BLaER1 treated with 17β-estradiol and CSF1 and Interleukin-3, amounts not matched to agents 10 nM and 100 nM (cell line): Measurements from ENCODE around the gene BHLHA15.

Experiments
- H3K27ac ChIP-seq, 11 experiments: shearing (Covaris generic); formaldehyde crosslinking; 2 replicates each; pipeline ENCODE4 v1.8.1; 2022
- H3K27me3 ChIP-seq, 11 experiments: shearing (Covaris generic); formaldehyde crosslinking; 2 replicates each; pipeline ENCODE4 v1.8.1; 2022
- H3K36me3 ChIP-seq, 11 experiments: shearing (Covaris generic); formaldehyde crosslinking; 2 replicates each; pipeline ENCODE4 v1.8.1; 2022
- H3K4me1 ChIP-seq, 10 experiments: shearing (Covaris generic); formaldehyde crosslinking; 2 replicates each; pipeline ENCODE4 v1.8.1; 2022
- H3K4me2 ChIP-seq, 11 experiments: shearing (Covaris generic); formaldehyde crosslinking; 2 replicates each; pipeline ENCODE4 v1.8.1; 2022
- H3K4me3 ChIP-seq, 10 experiments: shearing (Covaris generic); formaldehyde crosslinking; 2 replicates each; pipeline ENCODE4 v1.8.1; 2022
- H3K9ac ChIP-seq, 11 experiments: shearing (Covaris generic); formaldehyde crosslinking; 2 replicates each; pipeline ENCODE4 v1.8.1; 2022
- H3K9me3 ChIP-seq, 11 experiments: shearing (Covaris generic); formaldehyde crosslinking; replicated peaks in 1 of 11; 2 replicates each; pipeline ENCODE4 v1.8.1; 2022
- H4K20me1 ChIP-seq, 11 experiments: shearing (Covaris generic); formaldehyde crosslinking; 2 replicates each; pipeline ENCODE4 v1.8.1; 2022
- Cebpa-rat ChIP-seq, 11 experiments: shearing (Covaris generic); IDR thresholded peaks; 2 replicates each; pipeline ENCODE4 v1.8.1; 2022

Gene BHLHA15

DNA sequence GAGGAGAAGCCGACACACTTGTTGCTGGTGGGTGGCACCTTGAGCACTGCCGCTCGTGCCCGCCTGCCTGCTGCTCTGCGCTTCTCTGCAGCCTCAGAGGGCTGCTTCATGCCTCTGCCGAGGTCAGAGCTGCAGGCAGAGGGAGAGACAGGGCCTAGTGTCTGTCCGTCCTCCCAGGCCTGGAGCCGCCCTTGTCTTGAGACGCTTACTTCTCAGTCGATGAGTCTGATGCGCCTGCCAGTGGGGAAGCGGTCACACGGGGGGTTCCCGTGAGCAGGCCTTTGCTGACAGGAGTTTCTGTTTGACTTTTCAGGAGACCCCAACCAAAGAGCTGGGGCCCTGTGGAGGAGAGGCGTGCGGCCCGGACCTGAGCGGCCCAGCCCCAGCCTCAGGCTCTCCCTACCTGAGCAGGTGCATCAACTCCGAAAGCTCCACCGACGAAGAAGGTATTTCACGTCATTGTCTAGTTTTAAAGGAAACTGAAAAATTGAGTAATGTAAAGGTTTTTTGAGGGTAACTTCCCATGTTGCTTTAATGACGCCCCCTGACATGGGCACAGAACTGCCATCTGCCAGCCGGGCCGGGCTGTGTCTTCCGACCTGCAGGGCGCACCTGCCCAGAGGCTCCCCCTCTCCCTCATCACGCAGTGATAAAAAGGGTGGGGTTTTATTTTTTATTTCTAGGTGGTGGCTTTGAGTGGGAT is 7.8 kb upstream of the BHLHA15 start:
- peaks cover 9 to 83% (median 66%) of the 10 kb centered on the region in 11 experiments; a peak in 21 of 22 replicates for H4K20me1 ChIP-seq
- H3K4me1 ChIP-seq = peaks cover 23 to 47% (median 42%) of the 10 kb centered on the region in 10 experiments
- peak overlapping the region in 8 of 11 experiments; percentile 8 to 54 (median 41); a peak in 6 of 22 replicates for H3K9ac ChIP-seq
- H3K27ac ChIP-seq = peak overlapping the region in 7 of 11 experiments; percentile 13 to 59 (median 34); a peak in 10 of 22 replicates
- TF ChIP-seq Cebpa-rat (IDR thresholded peaks at IDR 0.05) = no peak
- peaks cover 0 to 5% (median 3%) of the 10 kb centered on the region in 11 experiments; a peak in 13 of 22 replicates for H3K9me3 ChIP-seq
- no peak overlapping the region for H3K4me3 ChIP-seq
- peaks cover 24 to 60% (median 51%) of the 10 kb centered on the region in 11 experiments for H3K36me3 ChIP-seq
- peak overlapping the region; percentile 56 to 95 (median 79) for H3K4me2 ChIP-seq
- H3K27me3 ChIP-seq = 0 out of 22 replicates have a peak, but pooled peaks cover 0 to 7% (median 0%) of the 10 kb centered on the region in 11 experiments

DNA sequence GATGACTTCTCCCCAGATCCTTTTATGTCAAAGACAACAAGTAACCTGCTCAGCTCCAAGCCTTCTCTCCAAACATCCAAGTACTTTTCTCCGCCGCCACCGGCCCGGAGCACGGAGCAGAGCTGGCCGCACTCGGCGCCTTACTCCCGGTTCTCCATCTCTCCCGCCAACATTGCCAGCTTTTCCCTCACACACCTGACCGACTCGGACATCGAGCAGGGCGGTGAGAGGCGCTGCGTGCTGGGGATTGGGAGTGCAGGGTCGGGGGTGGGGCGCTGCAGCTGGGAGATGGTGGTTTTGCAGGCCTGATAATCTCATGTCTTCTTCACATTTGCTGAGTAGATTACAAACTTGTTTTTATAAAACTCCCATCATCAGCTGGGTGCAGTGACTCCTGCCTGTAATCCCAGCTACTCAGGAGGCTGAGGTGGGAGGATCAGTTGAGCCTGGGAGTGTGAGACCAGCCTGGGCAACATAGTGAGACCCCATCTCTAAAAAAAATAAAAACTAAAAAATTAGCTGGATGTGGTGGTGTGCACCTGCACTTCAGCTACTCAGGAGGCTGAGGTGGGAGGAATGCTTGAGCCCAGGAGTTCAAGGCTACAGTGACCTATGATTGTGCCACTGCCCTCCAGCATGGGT is 7.2 kb upstream of the BHLHA15 start:
- Histone ChIP-seq H3K9ac (no peak overlapping the region), H3K4me1 (peaks cover 21 to 47% (median 42%) of the 10 kb centered on the region in 10 experiments), H3K4me3 (no peak overlapping the region), H3K27me3 (0 out of 22 replicates have a peak, but pooled peaks cover 0 to 7% (median 0%) of the 10 kb centered on the region in 11 experiments), H3K4me2 (peak overlapping the region in 4 of 11 experiments; percentile 84 to 95 (median 88); a peak in 4 of 22 replicates), H3K27ac (no peak overlapping the region), H3K9me3 (0 out of 22 replicates have a peak, but pooled peaks cover 0 to under 1% (median 0%) of the 10 kb centered on the region in 11 experiments), H4K20me1 (peaks cover 9 to 87% (median 64%) of the 10 kb centered on the region in 11 experiments; a peak in 21 of 22 replicates), H3K36me3 (peaks cover 24 to 59% (median 50%) of the 10 kb centered on the region in 11 experiments)
- TF ChIP-seq Cebpa-rat (IDR thresholded peaks at IDR 0.05) = no peak

DNA sequence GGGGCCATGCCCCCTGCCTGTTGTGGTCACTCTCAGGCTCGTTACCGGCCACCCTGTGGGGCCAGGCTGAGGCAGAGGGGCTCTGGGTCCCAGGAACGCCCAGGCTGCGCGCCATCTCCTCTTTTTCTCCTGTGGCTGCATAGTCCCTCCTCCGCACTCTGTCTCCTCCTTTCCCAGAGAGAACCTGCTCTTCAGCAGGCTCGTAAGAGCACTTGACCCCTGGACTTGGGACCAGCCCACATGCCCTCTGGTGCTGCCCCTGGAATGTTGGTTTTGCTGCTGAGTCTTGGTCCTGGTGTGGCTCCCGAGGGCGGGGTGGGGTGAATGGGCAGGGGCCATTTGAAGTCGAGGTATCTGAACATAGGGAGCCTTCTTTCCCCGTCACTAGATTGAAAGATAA is 6.6 kb upstream of the BHLHA15 start:
- Histone ChIP-seq H3K27ac (no peak overlapping the region), H3K36me3 (peaks cover 24 to 56% (median 49%) of the 10 kb centered on the region in 11 experiments), H4K20me1 (peaks cover 9 to 87% (median 62%) of the 10 kb centered on the region in 11 experiments; a peak in 21 of 22 replicates), H3K9me3 (no peaks in the 10 kb centered on the region), H3K4me1 (peaks cover 16 to 47% (median 42%) of the 10 kb centered on the region in 10 experiments), H3K9ac (no peak overlapping the region), H3K4me3 (no peak overlapping the region), H3K4me2 (no peak overlapping the region), H3K27me3 (0 out of 22 replicates have a peak, but pooled peaks cover 0 to 7% (median 0%) of the 10 kb centered on the region in 11 experiments)
- no peak for TF ChIP-seq Cebpa-rat (IDR thresholded peaks at IDR 0.05)

DNA sequence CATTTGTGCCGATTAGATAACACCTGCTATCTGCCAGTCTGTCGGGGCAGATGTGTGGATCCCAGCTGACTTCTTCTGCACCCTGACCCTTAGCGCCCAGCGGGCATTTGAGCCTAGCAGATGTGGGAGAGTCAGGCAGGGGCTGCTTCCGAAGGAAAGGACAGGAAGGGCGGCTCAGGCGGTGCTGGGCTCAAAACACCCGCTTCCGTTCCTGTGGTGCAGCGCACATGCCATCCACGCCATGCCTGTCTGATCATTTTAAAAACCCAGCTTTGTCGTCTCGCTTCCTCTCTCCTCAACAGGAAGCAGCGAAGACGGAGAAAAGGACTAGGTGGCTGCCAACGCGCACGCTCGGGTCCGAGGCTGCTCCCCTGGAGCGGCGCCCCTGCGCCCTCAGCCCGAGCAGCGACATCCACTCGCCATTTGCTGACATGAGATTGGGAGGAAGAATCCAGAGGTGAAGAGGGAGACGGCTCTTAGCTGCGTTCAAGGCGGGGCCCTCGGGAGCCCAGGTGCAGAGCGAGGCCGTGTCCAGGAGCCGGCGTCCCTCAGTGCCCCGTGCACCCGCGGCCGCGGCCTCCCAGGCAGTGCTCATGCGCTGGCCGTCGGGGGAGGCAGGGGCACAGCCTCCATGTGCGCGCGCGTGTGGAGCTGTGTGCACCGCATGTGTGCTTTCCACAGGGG is 5.9 kb upstream of the BHLHA15 start:
- H3K4me3 ChIP-seq = no peak overlapping the region
- H3K9me3 ChIP-seq = no peaks in the 10 kb centered on the region
- peaks cover 0 to 7% (median 0%) of the 10 kb centered on the region in 11 experiments; a peak in 1 of 22 replicates for H3K27me3 ChIP-seq
- peaks cover 9 to 90% (median 58%) of the 10 kb centered on the region in 11 experiments; a peak in 21 of 22 replicates for H4K20me1 ChIP-seq
- no peak for TF ChIP-seq Cebpa-rat (IDR thresholded peaks at IDR 0.05)
- no peak overlapping the region for H3K27ac ChIP-seq
- H3K4me1 ChIP-seq = peaks cover 16 to 43% (median 37%) of the 10 kb centered on the region in 10 experiments
- H3K4me2 ChIP-seq = no peak overlapping the region
- H3K9ac ChIP-seq = no peak overlapping the region
- H3K36me3 ChIP-seq = peaks cover 24 to 56% (median 49%) of the 10 kb centered on the region in 11 experiments

DNA sequence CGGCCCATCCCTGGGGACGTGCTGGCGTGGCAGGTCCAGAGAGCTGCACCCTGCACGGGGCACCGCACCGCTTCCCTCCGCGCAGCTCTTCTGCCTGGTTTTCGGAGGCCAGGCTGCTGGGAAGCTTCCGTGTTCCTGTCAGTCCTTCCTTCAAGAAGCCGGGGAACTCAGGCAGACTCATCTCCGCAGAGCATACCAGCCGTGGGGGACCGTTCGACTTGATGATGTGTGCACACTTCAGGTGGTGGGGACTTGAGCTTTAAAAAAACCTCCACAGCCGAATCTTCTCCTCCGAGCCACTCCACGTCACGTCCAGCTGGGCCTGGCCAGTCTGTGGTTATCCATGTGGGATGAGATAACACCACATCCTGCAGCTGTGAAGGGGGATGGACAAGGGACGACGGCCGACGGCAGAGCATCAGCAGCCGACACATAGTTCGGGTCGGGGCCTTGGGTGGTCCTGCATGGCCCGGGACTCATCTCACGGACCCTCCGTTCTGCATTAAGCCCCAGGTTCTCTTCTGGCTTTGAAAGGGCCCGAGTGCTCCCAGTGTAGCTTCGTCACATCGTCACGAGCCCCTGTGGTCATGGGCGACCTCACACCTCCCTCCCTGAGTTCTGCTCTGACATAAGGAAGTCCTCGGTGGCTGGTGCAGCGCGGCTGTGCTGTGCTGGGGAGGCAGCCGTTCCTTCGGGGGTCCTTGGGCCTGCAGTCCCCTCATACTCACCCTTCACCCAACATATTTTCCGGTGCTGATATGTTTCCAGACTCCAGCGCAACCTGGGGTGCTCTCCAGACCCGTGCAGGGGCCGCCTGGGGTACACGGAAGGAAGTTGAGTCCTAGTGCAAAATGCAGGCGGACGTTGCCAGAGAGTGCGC is 4.5 kb upstream of the BHLHA15 start:
- Histone ChIP-seq H3K27me3 (peaks cover 0 to 10% (median 0%) of the 10 kb centered on the region in 11 experiments; a peak in 5 of 22 replicates), H3K4me2 (no peak overlapping the region), H3K9me3 (no peaks in the 10 kb centered on the region), H3K4me3 (no peak overlapping the region), H4K20me1 (peaks cover 9 to 76% (median 44%) of the 10 kb centered on the region in 11 experiments; a peak in 21 of 22 replicates), H3K9ac (no peak overlapping the region), H3K27ac (no peak overlapping the region), H3K36me3 (peaks cover 24 to 56% (median 49%) of the 10 kb centered on the region in 11 experiments), H3K4me1 (peaks cover 14 to 32% (median 25%) of the 10 kb centered on the region in 10 experiments)
- TF ChIP-seq Cebpa-rat (IDR thresholded peaks at IDR 0.05) = no peak

DNA sequence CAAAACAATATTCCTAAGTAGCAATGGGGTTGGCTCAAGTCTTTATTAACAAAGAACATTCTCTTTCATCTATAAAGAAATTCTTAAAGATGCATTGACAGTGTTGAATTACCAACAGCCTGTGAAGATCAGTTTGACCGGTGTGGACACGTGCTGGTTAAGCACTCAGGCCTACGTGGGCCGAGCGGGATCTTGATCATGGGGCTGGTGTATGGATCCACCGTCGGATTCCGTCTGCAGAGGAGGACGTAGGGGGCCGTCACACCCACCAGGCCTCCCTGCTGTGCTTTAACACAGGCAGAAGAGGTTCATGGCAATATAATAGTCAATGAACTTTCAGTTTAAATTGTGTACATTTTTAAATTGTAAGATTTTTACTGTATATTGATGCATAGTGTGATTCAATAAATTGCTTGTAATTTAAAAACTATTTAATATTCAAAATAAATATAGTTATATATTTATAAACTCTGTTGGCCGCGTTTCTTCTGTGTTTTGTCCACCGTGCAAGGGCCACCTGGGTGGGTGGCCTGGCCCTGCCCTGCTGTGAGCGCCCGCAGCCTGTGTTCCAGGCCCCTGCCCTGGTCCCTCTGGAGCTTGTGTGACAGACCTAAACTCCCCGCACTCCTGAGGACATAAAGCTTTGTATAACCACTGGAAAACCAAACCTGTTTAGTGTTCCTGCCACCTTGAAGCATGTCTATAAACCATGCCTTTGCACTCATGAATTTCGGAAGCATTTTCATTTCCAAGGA is 1.9 kb upstream of the BHLHA15 start:
- H3K36me3 ChIP-seq = peaks cover 19 to 43% (median 36%) of the 10 kb centered on the region in 11 experiments
- TF ChIP-seq Cebpa-rat (IDR thresholded peaks at IDR 0.05) = no peak
- no peak overlapping the region for H3K4me2 ChIP-seq
- H3K9me3 ChIP-seq = no peaks in the 10 kb centered on the region
- H3K27me3 ChIP-seq = peaks cover 0 to 15% (median 0%) of the 10 kb centered on the region in 11 experiments; a peak in 5 of 22 replicates
- no peak overlapping the region for H3K27ac ChIP-seq
- peaks cover 0 to 13% (median 4%) of the 10 kb centered on the region in 10 experiments; a peak in 9 of 20 replicates for H3K4me1 ChIP-seq
- no peak overlapping the region for H3K4me3 ChIP-seq
- no peak overlapping the region for H3K9ac ChIP-seq
- H4K20me1 ChIP-seq = peaks cover 0 to 75% (median 17%) of the 10 kb centered on the region in 11 experiments; a peak in 16 of 22 replicates

DNA sequence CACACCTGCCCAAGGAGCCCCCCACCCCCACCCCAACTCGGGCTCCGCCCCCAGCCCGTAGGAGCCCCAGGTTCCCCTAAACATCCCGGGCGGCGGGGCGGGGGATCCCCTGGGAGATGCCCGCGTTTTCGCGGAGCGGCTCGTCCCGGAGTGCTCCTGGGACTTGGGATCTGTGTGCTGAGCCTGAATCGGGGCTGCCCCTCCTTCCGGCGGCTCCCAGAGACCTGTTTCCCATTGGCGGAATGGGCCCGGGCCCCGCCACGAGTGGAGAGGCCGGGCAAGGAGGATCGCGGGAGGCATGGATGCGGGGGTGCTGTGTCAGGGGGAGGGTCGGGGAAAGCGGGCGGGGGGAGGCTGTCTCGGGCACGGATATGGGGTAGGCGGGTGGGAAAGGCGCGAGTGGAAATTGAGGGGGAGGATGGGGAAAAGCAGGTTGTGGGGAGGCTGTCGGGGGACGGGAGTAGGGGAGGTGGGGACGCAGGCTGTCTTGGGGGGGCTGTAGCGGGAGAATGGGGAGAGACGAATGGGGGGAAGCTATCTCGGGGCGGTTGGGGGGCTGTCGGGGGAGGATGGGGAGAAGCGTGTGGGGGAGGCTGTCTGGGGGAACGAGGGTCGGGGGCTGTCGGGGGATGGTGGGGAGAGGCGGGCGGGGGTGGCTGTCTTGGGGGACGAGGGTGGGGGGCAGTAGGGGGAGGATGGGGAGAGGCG is 572 bp upstream of the BHLHA15 start:
- Histone ChIP-seq H3K27ac (no peak overlapping the region), H3K4me3 (no peak overlapping the region), H3K4me2 (peak overlapping the region in 2 of 11 experiments; percentile 19 to 44; a peak in 2 of 22 replicates), H3K9me3 (no peaks in the 10 kb centered on the region), H3K36me3 (peaks cover 17 to 31% (median 23%) of the 10 kb centered on the region in 11 experiments), H3K27me3 (peaks cover 0 to 15% (median 0%) of the 10 kb centered on the region in 11 experiments; a peak in 5 of 22 replicates), H3K9ac (no peak overlapping the region), H3K4me1 (peaks cover 0 to 13% (median 4%) of the 10 kb centered on the region in 10 experiments; a peak in 9 of 20 replicates), H4K20me1 (peaks cover 1 to 74% (median 7%) of the 10 kb centered on the region in 11 experiments; a peak in 15 of 22 replicates)
- no peak for TF ChIP-seq Cebpa-rat (IDR thresholded peaks at IDR 0.05)
